Measurements from ENCODE around the gene GLB1L2. TPM values are rescaled to one million over a fixed set of nuclear protein-coding genes. Genes with fewer than 3 reads are reported as not detected.

GLB1L2 gene
- total RNA-seq, 2 experiments from 2014 or later: 1.2 to 1.9 TPM

GRCh38 chr11:134417871-134418840 lies 86.4 kb downstream of the GLB1L2 start:
- Mint-ChIP-seq H3K9me3 (ENCODE audit: insufficient read depth) (no peaks in the 10 kb centered on the region), H3K4me1 (ENCODE audit: low read depth) (peaks cover 6% of the 10 kb centered on the region)

GRCh38 chr11:134423106-134423505 lies 91.3 kb downstream of the GLB1L2 start:
- no peak overlapping the region for H3K27ac Mint-ChIP-seq
- H3K4me1 Mint-ChIP-seq (ENCODE audit: low read depth): no peaks in the 10 kb centered on the region
- no peak overlapping the region for H3K4me3 Mint-ChIP-seq
- ATAC-seq: no peak
- no peak for DNase-seq
- H3K27me3 Mint-ChIP-seq (ENCODE audit: low read depth): peaks cover 2% of the 10 kb centered on the region
- no peaks in the 10 kb centered on the region for H3K9me3 Mint-ChIP-seq (ENCODE audit: insufficient read depth)
- POLR2A ChIA-PET: no interaction called here
- H3K36me3 Mint-ChIP-seq (ENCODE audit: low read depth): no peaks in the 10 kb centered on the region
- CTCF ChIA-PET: no interaction called here

More at GRCh38 chr11:134417871-134418840, 86.4 kb downstream of the GLB1L2 start:
- Mint-ChIP-seq H3K27ac (no peak overlapping the region), H3K36me3 (ENCODE audit: low read depth) (no peaks in the 10 kb centered on the region), H3K27me3 (ENCODE audit: low read depth) (peaks cover 37% of the 10 kb centered on the region), H3K4me3 (no peak overlapping the region)
- DNase-seq (no peak), ATAC-seq (no peak)
- CTCF ChIA-PET: interaction anchor here (0.5 kb wide), 1 partner anchor 361 kb away, joined by 3 read pairs; no protein-coding TSS in a partner anchor
- POLR2A ChIA-PET: no interaction called here

GRCh38 chr11:134425413-134425812 lies 93.6 kb downstream of the GLB1L2 start:
- no peaks in the 10 kb centered on the region for H3K36me3 Mint-ChIP-seq (ENCODE audit: low read depth)
- DNase-seq: no peak
- POLR2A ChIA-PET: no interaction called here
- no peaks in the 10 kb centered on the region for H3K9me3 Mint-ChIP-seq (ENCODE audit: insufficient read depth)
- no peak overlapping the region for H3K27ac Mint-ChIP-seq
- no peaks in the 10 kb centered on the region for H3K4me1 Mint-ChIP-seq (ENCODE audit: low read depth)
- H3K4me3 Mint-ChIP-seq: no peak overlapping the region
- no peak for ATAC-seq
- H3K27me3 Mint-ChIP-seq (ENCODE audit: low read depth): peaks cover 2% of the 10 kb centered on the region
- CTCF ChIA-PET: no interaction called here

Other genes starting within 250 kb of the GLB1L2 start
- 100 to 1,000 TPM; 125 to 136 TPM for gene NCAPD3, start 108.0 kb upstream of the GLB1L2 start, total RNA-seq
- gene VPS26B, start 107.3 kb upstream of the GLB1L2 start, total RNA-seq: 10 to 100 TPM; 55.1 TPM
- 10 to 100 TPM; 53.7 to 56.1 TPM for gene THYN1, start 78.6 kb upstream of the GLB1L2 start, total RNA-seq
- 10 to 100 TPM; 20.7 to 21.1 TPM for gene ACAD8, start 78.4 kb upstream of the GLB1L2 start, total RNA-seq
- gene GLB1L3, start 55.6 kb upstream of the GLB1L2 start, total RNA-seq: 1 to 10 TPM; 3.8 to 4.0 TPM
- under 1 TPM; 0.13 to 0.31 TPM for gene B3GAT1, start 80.3 kb downstream of the GLB1L2 start, total RNA-seq

Measured in activated CD8-positive, alpha-beta T cell treated with anti-CD3 and anti-CD28 coated beads, Interleukin-2, amount 10 ng/mL, durations not matched to agents 7 days and 5 days (primary cell).